NOMO-1 treated with dmso at 0.1 percent for 144 hours (cell line): ENCODE data around the gene CENPU.

Source experiments
- DNase-seq: peaks from one replicate; lab custom pipeline; 2025; ENCODE audit not compliant: unreplicated experiment; lab: John Stamatoyannopoulos, UW

The CENPU gene

DNA sequence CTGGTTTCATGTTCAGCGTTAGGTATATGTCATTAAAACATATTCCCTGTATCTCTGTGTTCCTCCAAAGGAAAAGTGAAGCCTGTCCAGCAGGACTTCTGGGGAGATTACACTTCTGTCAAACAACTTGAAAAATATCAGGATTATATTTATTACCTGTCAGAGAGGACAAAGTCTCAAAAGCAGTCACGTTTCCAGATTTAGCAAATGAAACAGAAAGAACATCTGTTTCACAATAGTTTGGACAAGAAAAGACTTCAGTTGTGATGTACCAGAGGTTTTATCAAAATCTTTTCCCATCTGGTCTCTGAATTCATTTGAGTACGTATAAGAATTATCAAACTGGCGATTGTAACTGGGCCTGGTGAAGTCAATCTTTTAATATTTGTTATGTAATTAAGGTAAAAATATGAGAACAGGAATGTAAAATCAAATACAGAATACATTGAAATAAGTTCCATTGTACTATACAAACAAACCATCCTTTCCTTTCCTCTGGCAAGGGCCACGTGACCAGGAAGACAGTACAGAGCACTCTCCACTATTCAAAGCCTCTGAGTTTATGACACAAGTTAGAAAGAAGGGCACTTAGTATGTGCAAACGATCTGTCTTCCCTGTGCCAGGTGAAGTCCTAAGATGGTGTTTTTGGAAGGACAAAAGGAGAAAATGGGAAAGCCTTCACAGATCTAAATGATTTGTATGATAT lies 87.8 kb downstream of the CENPU start:
- no peak for DNase-seq

- no peak for DNase-seq
Measured at GRCh38 chr4:184644553-184645307, 89.2 kb downstream of the CENPU start.
